Activated CD8-positive, alpha-beta memory T cell treated with anti-CD3 and anti-CD28 coated beads for 48 hours (primary cell): Measurements from ENCODE around the gene AGPAT2.
A peak's percentile ranks its signal among the peaks of the same experiment; 100 is the strongest.

Source experiments
- DNase-seq, 3 experiments: peaks; one replicate each; pipeline ENCODE4 v3.0.0-alpha.2; 2020; ENCODE audit warnings: low read depth in 2 of 3, low spot score in 2 of 3

The AGPAT2 gene

DNA sequence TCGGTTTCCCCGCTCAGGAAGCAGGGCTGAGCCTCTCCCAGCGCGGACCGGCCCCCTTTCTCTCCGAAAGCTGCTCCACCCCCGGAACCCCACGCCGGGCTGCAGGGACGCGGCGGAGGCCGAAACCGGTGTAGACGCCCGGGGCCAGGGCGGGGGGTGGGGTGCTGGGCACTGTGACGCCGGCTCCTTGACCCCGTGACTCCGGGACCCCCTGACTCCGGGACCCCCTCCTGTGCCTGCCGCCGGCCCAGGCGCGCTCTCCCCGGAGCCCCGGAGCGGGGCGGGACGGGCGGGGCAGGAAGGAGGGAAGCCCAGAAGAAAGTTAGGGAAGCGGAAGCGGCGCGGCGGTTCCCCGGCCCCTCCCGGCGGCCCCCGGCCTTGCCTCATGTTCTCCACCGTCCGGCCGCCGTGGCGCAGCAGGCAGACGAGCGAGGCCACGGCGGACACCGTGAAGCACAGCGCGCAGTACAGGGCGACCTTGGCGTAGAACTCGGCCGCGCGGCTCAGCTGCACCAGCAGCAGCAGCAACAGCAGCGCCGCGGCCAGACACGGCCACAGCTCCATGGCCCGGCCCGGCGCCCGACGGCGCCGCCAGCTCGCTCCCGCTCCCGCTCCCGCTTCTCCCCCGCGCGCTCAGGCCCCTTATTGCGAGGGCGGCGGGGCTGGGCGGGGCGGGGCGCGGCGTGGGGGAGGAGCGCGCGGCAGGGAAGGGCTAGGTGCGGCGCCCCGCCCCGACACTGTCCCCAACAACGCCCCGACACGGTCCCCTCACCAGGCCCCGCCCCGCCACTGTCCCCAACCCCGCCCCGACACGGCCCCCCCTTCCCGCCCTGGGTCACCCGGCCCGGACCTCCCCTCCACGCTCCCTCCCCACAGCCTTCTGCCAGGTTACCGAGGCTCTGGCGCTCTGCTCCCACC lies at the start of gene AGPAT2:
AGPAT2 (minus strand) TSS at position 664 of the 918 bp plus-strand sequence; CDS start at position 564, 100 bp downstream.
- peak; percentile 23 to 44 (median 34) for DNase-seq

DNA sequence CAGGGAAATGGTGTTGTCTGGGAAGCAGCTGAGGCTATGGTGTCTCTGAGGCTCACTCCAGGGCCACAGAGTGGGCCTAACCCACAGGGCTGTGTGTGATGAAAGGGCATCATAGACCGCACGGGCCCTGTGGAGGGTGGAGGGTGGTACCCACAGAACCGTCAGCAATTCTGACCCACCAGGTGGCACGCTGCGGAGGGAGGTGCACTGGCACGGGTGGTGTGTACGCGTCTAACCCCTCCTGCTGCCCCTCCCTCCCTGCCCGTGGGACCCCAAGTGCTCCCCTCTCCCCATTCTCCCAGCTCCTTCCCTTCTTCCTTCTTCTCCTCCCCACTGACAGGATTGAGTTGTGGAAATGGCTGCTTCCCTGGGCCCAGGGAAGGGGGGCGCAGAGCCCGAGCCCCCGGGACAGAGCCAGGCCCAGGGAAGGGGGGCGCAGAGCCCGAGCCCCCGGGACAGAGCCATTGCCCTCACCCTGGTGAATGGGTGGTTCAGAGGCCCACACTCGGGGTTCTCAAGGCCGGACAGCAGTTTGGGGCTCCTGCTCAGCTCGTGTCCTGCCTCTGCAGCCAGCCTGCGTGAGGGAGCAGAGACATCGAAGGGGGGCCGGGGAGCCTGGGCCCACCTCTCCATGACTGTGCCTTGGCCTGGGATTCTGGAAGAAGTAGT lies 48.7 kb upstream of the AGPAT2 start:
- DNase-seq = no peak

DNA sequence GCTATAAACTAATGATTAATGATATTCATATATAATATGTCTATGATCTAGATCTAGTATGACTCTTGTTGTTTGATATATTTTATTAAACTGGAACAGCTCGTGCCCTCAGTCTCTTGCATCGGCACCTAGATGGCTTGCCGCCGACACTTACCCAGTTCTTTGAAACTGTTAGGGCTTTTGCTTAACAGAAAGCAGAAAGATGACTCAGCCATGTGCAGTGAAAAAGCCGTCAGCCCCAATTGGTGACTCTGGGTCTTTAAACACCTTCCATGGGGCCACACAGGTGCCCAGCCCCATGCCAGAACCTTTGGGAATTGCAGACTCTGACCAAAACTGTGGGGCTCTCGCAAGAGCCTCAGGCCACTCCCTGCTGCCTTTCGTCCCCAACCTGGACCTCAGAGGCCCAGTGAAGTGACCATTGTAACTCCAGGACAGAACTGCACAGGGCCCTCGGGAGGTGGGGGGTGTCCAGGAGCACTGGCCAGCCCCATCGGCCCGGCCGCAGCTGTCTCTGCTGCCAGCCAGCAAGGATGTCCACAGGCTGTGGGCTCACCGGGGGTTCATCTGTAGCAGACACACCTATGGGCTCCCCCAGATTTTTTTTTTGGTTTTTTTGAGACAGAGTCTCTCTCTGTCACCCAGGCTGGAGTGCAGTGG lies 47.7 kb upstream of the AGPAT2 start:
- DNase-seq = no peak

DNA sequence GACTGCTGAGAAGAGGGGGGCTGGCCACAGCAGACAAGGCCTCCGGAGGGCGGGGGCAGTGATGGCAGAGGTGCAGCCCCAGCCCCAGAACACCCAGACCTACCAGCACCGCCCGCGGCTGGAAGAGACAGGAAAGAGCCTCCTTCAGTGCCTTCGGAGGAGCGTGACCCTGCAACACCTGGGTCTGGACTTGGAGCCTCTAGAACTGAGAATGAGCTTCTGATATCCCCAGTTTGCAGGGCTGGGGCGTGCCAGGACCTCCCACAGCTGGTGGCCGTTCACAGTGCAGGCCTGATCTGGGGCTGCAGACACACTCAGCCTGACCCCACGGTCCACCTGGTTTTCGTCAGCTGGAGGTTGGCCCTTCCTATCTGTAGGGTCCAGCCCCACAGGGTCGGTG lies 46.4 kb upstream of the AGPAT2 start:
- no peak for DNase-seq

DNA sequence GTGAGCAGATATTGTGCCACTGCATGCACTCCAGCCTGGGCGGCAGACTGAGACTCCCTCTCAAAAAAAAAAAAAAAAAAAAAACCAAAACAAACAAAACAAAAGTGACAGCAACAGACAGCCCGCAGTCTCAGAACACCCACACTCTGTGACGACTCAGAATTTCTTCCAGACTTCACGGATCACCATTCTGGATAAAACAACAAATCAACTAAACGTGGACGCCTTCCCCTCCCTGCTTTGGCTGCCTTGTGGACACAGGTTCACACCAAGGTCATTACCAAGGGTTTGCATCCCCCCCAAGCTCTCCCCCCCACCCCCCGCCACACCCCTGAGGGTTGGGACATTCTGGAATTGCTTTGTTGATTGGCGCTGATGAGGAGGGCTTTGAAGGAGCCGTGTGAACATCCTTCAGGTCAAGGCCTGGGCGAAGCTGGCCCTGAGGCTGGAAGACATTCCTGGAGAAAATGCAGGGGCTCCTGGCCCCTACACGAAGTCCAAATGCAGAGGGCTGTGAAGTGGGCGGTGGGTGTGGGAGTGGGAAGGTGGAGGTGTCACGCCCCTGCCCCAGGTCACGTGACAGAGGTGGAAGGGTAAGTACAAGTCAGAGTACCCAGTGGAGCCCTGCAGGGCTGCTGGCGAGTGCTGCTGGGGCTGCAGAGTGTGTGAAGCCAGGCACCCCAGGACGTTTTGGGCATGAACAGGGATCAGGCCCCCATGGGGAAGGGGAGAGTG lies 45.4 kb upstream of the AGPAT2 start:
- DNase-seq = no peak

DNA sequence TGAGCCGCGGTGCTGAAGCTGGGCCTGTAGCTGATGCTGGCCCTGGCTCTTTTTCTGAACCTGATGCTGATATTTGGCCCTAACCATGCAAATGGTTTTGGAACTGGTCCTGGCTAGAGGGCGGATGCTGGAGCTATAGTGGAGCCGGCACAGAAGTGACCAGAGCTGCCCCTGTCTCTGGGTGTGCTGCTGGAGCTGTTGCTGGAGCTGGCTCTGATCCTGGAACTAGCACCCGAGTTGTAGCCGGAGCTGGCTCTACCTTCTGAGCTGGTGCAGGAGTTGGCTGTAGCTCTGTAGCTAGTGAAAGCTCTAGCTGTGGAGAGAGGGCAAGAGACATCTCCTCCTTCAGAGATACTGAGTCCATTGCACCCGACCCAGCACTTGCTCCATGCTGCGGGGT lies 42.7 kb upstream of the AGPAT2 start:
- no peak for DNase-seq

DNA sequence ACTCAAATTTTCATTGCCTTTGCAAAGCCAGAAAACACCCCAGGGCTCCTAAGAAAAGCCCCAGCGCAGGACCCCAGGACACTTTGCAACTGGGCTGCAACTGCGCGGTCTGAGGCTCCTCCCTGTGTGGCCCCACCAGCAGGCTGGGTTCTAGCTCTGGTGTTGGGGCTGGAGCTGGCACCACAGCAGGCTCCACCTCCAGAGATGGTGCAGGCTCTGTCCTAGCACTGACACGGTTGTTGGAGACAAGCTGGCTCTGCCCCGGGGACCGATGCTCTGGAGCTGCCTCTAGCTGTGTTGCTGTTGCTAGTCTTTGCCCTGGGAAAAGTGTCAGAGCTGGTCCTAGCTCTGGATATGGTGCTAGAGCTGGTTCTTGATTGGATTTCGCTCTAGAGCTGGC lies 41.9 kb upstream of the AGPAT2 start:
- DNase-seq = no peak

DNA sequence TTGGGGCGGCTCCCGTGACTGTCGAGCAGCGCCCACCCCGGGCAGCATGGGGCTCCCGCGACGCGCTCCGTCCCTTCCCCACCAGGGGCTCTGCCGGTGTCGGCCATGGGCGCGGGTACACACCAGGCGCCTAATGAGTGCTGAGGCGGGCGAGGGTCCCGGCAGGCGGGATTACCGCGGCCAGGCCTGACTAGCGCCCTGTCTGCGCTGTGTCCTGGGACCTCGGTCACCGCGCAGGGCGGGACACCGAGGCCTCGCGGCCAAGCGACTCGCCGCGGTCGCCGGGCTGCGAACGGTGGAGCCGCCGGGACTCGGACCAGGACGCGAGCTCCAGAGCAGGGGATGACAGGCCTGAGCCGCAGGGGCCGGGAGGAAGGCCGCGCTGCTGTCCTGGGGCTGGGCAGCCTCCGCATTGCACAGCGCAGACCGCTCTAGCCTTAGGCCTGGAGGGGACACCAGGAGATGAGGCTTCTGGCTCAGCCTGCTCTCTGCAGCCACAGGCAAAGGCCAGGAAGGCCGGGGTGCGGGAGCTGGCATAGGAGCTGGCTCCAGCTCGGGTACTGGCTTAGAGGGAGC lies 41.4 kb upstream of the AGPAT2 start:
- no peak for DNase-seq

DNA sequence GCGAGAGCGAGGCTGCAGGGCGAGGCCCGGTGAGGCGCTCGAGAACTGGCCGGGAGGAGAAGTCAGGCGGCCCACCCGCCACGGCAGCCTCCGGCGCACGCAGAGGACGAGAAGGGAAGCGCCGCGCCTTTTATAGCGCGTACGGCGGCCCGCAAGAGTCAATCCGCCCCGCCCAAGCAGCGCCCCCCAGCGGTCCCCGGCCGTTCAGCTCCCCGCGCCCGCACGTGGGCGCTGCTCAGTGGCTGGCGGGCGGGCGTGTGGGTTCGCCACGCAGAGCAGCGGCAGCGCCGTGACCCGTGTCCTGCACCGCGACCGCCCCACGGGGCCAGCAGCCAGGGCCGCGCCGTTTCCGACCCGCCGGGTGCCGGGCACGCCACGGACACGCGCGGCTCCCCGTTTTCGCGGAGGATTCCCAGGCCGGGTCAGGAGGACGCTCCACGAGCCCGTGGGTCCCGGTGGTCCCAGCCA lies 40.9 kb upstream of the AGPAT2 start:
- DNase-seq = peak; percentile 83 to 95 (median 94)

DNA sequence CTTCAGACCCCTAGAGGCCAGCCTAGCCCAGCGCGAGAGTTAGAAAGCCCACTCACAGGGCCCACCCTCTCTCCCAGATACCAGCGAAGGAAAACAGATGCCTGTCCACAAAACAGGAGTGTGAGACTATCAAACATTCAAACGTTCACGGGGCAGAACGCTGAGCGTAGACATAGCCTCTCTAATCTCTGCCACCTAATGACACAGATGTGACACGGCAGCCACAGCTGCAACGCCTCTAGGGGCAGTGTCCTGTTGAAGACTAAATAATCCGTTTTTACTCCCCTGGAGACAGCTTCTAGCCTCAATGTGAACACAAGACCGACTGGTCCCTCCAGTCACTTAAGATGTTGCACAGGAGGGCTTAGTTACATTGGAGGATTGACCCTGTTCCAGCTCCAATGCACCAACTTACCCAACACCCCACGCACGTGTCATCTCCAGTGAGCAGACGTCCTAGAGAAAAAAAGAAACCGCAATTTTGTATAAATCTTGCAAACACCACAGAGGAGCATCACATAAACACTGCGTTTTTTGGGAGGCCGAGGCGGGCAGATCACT lies 39.5 kb upstream of the AGPAT2 start:
- DNase-seq = no peak

DNA sequence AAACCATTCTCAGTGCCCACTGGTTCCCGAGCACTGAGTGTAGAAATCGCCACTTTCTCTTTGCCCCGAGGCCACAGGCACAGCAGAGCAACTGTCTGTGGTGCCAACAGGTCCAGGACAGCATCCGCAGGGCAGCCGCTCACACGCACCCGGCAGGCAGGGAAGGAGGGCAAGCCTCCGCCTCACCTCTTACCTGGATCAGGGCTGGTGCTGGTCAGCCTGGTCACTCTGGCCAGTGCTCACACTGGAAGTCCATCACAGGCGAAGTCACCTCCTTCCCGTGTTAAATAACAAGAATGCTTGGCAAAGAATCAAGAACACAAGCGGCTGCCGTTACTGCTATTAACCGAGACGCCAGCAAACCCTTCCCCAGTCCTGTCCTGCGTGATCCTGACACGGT lies 38.9 kb upstream of the AGPAT2 start:
- DNase-seq = no peak

DNA sequence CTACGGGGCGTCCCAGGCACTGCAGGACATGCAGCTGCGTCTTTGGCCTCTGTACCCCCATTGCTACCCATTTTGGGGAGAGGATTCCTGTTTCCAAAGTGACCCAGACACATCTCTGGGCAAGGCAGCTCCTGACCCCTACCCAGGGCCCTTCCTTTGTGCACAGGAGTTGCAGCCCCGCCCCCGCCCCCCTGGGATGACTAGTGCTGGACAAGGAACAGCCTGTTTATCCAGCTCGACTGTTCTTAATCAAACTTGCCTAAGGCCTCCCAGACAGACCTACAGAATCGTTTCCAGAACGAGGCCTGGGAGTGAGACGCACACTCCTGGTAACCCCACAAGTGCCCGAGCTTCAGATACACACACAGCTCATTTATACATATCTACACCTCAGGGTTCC lies 38.4 kb upstream of the AGPAT2 start:
- no peak for DNase-seq

DNA sequence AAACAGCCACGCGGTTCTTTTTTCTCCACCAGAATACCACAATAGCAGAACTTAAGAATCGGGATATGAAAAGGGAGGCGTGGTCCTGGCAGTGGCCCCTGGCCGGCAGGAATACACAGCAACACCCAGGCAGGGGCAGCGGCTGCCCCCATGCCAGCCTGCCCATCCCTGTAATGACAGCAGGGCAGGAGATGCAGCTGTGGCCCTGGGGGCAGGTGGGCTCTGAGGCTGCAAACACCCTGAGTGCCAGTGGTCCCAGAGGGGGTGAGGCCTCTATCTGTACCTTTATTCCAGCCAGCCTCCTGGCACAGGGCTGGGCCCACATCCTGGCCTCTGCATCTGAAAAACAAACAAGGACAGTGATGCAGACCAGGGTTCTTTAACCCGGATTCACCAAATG lies 37.5 kb upstream of the AGPAT2 start:
- DNase-seq = no peak

DNA sequence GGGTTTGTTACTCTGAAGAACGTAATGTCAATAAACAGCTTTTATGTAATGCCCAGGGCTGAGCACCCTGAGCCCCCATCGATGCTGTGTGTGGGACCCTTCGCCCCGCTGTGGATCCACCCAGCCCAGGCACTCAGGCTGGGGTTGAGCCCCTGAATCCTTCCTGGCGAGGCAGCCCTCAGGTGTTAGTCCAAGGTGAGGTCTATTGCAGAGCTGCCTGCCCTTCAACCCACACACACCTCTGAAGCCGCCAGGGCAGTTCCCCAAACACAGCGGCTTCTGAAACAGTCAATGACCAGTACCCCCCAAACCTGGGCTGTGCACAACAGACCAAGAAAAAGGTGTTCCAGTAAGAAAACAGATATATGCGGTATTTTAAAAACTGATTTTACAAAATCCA lies 36.7 kb upstream of the AGPAT2 start:
- no peak for DNase-seq

DNA sequence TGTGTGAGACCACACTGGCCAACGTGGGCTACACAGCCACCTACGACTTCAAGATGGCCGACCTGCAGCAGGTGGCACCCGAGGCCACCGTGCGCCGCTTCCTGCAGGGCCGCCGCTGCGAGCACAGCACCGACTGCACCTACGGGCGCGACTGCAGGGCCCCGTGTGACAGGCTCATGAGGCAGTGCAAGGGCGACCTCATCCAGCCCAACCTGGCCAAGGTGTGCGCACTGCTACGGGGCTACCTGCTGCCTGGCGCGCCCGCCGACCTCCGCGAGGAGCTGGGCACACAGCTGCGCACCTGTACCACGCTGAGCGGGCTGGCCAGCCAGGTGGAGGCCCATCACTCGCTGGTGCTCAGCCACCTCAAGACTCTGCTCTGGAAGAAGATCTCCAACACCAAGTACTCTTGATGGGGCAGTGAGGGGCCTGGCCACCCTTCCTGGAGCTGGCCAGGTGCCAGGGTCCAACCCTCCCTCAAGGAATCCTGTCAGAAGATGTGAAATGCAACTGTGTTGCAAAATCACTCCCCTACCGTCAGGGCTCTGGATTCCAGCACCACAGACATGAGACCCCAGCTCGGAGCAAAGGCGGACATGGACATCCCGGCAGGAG lies 36.2 kb upstream of the AGPAT2 start:
- no peak for DNase-seq

DNA sequence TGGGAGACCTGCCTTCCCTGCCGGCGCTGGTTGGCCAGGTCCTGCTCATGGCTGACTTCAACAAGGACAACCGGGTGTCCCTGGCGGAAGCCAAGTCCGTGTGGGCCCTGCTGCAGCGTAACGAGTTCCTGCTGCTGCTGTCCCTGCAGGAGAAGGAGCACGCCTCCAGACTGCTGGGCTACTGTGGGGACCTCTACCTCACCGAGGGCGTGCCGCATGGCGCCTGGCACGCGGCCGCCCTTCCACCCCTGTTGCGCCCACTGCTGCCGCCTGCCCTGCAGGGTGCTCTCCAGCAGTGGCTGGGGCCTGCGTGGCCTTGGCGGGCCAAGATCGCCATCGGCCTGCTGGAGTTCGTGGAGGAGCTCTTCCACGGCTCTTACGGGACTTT lies 35.7 kb upstream of the AGPAT2 start:
- DNase-seq = no peak

DNA sequence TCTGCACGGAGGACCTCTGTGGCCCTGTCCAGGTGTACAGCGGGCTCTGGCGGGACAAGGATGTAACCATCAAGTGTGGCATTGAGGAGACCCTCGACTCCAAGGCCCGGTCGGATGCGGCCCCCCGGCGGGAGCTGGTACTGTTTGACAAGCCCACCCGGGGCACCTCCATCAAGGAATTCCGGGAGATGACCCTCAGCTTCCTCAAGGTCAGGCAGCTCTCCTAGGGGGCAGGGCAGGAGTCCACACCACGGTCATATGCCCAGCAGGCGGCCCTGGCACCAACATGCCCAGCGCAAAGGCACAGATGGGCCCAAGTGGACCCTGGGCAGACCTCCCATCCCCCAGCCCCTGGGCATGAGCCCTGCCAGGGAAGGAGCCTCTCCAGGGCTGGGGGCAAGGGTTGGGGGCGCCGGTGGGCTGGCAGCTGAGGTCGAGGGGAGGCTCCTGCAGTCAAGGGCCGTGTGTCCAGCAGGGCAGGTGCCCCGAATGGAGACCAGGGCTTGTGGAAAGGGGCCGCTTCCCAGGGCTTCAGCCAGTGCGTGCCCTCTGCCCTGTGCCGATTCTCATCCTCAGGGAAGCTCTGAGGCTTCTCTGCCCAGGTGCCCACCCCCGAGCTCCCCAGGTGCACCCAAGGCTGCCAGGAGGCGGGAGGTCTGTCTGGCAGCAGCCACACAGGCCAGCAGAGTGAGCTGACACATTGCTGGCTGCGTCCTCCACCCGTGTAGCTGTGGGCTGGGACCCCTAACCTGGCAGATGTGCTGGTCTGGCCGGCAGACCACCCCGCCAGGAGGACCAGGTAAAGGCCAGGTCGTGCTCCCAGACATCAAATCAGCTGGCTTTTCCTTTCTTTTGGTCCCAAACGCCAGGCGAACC lies 35.1 kb upstream of the AGPAT2 start:
- DNase-seq = no peak

DNA sequence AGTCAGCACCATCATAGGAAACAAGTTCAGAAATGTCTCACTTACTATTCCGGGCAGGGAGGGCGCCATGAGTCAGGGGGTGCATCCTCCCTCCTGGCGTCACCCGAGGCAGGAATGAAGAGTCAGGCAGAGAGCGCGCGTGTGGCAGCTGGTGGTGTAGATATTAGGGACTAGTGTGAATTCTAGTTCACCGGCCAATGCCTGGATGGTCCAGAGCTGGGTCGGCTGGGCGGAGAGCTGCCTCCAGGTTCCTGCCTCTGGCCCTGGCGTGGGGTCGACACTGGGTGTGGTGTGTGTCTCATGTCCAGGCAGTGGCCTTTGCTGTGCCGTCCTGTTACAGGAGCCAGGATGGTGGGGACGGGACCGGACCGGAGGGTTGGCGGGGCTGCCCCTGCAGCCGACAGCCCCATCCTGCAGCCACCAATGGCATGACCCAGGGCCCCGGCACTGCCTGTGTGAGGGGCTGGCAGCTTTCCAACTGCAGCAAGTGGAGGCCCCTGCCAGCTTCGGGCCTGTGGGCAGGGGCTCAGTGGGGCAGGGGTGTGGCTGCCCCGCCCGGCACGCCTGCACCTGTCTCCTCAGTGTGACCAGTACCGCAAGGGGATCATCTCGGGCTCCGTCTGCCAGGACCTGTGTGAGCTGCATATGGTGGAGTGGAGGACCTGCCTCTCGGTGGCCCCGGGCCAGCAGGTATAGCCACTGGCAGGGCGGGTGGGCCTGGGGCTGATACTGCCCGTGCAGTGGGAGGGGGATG lies 34.3 kb upstream of the AGPAT2 start:
- no peak for DNase-seq
